GM21723 (cell line): ENCODE measurements around the gene GZF1.

Source experiments
- ATAC-seq: cut with Tn5 transposase; IDR thresholded peaks from one replicate; pipeline ENCODE4 v1.9.1; 2021; ENCODE audit warnings: mild to moderate bottlenecking, moderate library complexity; ENCODE audit not compliant: unreplicated experiment

The GZF1 gene

GRCh38 chr20:23404196-23404595 lies 42.2 kb downstream of the GZF1 start:
- ATAC-seq, result no peak

- no peak for ATAC-seq
These were observed 44.9 kb downstream of the GZF1 start for GRCh38 chr20:23406880-23407279.

DNA sequence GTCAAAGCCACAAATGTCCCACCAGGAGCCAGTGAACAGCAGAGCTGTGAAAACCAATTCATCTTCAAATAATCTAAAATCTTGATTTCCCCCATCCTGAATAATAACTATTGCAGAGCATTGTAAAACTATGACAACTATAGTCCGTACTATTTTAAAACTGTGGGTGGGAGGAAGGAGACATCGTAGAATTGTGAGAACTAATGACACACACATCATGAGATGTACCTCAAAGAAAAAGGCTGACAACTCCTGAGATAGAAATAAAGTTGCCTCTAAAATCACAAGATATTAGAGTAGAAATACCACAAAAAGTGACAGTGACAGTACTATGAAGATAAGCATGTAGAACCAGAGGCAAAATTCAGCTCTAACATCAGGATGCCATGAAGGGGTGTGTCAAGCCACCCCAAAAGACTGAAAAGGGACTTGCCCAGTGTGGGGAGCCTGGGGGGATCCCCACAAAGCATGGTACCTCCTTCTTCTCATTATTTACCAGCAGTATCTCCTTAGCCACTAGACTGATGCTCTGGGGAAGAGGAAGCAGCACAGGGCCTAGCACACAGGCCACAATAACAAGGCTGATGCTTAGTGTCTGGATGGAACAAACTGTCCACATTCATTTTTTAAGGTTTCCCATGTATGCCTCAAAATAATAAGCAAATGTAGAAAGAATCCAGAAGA lies 45.9 kb downstream of the GZF1 start:
- ATAC-seq, result peak; percentile 88

- ATAC-seq, result no peak
These were observed 47.0 kb downstream of the GZF1 start for GRCh38 chr20:23408957-23409356.

- ATAC-seq, result no peak
These were observed 47.8 kb downstream of the GZF1 start for GRCh38 chr20:23409800-23410199.

GRCh38 chr20:23410916-23411695 lies 49.1 kb downstream of the GZF1 start:
- no peak for ATAC-seq

- no peak for ATAC-seq
These were observed 50.0 kb downstream of the GZF1 start for GRCh38 chr20:23412026-23412425.

GRCh38 chr20:23413862-23414422 lies 52.0 kb downstream of the GZF1 start:
- ATAC-seq, result no peak

GRCh38 chr20:23414526-23415188 lies 52.7 kb downstream of the GZF1 start:
- ATAC-seq, result no peak

GRCh38 chr20:23415555-23415954 lies 53.6 kb downstream of the GZF1 start:
- no peak for ATAC-seq

GRCh38 chr20:23415959-23416583 lies 54.1 kb downstream of the GZF1 start:
- ATAC-seq, result no peak

- ATAC-seq, result no peak
These were observed 55.9 kb downstream of the GZF1 start for GRCh38 chr20:23417861-23418260.

GRCh38 chr20:23419657-23419994 lies 57.6 kb downstream of the GZF1 start:
- ATAC-seq, result no peak

DNA sequence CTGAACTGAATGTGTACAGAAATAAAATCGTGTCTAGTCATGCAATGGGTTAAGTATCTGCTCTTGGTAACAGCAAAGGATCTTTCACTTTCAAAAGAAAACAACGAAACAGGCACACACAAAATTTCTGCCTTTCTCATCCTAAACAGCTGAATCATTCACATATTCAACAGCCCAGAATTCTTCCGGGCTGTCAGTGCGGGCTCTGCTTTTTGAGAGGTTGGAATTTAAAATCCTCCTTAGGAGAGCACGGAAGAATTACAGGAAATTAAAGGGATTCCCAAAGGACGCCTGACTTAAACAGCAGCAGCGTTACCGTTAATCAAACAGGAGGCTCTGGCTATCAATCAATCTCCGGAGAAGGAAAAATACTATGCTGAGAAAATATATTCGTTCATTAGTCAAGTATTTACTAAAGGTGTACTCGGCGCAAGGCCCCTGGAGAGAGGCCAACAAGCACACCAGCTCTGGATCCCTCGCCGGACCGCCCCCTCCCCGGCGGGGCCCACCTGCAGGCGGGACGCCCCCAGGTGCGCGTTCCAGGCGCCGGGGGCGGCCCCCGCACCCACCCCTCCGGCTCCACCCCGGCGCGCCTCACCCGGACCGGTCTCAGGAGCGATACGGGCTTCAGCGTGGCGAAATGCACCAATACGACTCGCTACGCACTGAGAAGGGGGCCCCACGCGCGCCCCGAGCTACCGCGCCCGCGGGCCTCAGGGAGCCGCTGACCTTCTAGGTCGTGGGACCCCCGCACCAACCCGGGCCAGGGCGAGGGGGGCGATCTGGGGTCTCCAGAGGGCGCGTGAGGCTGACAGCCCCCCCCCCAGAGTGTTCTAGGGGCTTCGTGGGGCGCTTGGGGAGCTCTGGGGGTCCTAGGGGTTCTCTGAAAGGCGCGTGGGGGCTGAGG lies 58.3 kb downstream of the GZF1 start:
- peak; percentile 36 for ATAC-seq

- ATAC-seq, result peak; percentile 95
These were observed 59.3 kb downstream of the GZF1 start, which contains the start of gene NAPB for GRCh38 chr20:23420943-23421931. NAPB (minus strand) TSS chr20:23421488; CDS start chr20:23421402, 86 bp downstream.
